Adrenal gland (tissue), 5 donors: ENCODE data around the gene GPS1.

Source experiments
- POLR2A ChIP-seq, 2 donors: fragments of 450-650 bp; IDR thresholded peaks; one replicate each; pipeline ENCODE4 v1.6.1; 2017; ENCODE audit warnings: antibody characterized with exemption in 2 of 2, mild to moderate bottlenecking in 2 of 2, moderate library complexity in 1 of 2
- TF ChIP-seq, protein P1 (sequence below), 6 experiments: fragments of 450-650 bp in 4 of 6; fragments of 200-600 bp in 2 of 6; sonication (generic) in 1 of 6; IDR thresholded peaks; 1 replicate in 5 of 6; 2 replicates in 1 of 6; pipeline versions ENCODE4 v1.5.1 to v1.8.0; 2016 to 2021; ENCODE audit warnings: antibody characterized with exemption in 6 of 6, mild to moderate bottlenecking in 2 of 6, moderate library complexity in 1 of 6
- donor health status: DM: no; HTN: no; CAD: no.

DNA sequence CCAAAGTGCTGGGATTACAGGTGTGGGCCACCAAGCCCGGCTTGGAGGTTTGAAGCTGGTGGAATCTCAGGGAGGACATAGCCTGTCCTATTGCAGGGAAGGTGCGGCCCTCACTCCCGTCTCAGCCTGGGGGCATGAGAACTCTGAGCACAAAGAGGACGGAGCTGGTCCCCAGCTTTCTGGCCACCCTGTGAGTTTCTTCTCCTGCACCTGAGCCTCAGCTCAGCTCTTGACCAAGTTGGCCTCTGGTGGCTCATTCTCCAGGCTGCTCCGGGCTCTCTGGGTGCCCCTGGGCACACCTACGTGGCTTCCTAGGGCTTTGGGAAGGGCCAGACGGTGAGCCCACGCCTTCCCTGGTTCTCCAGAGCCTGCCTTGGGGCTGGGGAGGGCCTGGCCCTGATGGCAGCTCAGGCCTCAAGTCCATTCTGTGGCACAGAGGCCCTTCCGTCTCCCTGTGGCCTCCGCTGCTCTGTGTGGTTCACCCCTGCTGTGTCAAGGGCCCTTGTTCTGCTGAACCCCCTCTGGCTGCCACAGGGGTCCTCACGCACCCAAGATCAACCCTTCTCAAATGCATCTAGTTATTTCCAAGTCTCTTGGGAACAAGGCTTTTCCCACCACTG is 53.2 kb downstream of the GPS1 start:
- TF ChIP-seq, protein P1, sequence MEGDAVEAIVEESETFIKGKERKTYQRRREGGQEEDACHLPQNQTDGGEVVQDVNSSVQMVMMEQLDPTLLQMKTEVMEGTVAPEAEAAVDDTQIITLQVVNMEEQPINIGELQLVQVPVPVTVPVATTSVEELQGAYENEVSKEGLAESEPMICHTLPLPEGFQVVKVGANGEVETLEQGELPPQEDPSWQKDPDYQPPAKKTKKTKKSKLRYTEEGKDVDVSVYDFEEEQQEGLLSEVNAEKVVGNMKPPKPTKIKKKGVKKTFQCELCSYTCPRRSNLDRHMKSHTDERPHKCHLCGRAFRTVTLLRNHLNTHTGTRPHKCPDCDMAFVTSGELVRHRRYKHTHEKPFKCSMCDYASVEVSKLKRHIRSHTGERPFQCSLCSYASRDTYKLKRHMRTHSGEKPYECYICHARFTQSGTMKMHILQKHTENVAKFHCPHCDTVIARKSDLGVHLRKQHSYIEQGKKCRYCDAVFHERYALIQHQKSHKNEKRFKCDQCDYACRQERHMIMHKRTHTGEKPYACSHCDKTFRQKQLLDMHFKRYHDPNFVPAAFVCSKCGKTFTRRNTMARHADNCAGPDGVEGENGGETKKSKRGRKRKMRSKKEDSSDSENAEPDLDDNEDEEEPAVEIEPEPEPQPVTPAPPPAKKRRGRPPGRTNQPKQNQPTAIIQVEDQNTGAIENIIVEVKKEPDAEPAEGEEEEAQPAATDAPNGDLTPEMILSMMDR (IDR thresholded peaks at IDR 0.05): no peak
- TF ChIP-seq POLR2A (IDR thresholded peaks at IDR 0.05): no peak
